COLO668 (cell line): ENCODE measurements around the gene CEBPB.

Experiments
- DNase-seq: peaks from one replicate; lab custom pipeline; 2025; ENCODE audit not compliant: unreplicated experiment; lab: John Stamatoyannopoulos, UW

CEBPB gene

DNA sequence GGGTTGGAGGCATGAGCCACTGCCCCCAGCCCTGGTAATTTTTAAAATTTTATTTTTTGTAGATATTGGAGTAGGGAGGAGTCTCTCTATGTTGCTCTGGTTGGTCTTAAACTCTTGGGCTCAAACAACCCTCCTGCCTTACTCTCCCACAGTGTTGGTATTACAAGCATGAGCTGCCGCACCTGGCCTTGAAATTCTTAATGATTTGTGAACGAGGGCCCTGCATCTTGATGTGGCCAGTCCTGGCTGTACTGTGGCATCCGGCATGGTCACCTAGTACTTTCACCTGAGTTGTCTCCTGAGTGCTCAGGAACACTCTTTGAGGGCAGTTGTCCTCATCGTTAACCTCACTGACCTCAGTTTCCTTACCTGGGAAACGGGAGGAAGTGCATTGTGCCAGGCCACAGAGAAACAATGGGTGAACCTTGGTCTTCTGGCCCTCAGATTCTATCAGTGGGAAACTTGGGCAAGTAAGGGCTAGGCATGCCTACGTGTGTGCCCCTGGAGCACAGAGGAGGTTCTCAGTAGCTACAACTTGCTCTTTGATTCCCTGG, 19.5 kb downstream of the CEBPB start:
- no peak for DNase-seq

- no peak for DNase-seq
Observed at GRCh38 chr20:50211091-50211490, 20.5 kb downstream of the CEBPB start.

- DNase-seq, result no peak
Observed at GRCh38 chr20:50213531-50214106, 23.0 kb downstream of the CEBPB start.

- DNase-seq, result no peak
Observed at GRCh38 chr20:50214226-50215024, 23.8 kb downstream of the CEBPB start.

GRCh38 chr20:50215101-50215690, 24.6 kb downstream of the CEBPB start:
- DNase-seq, result no peak

DNA sequence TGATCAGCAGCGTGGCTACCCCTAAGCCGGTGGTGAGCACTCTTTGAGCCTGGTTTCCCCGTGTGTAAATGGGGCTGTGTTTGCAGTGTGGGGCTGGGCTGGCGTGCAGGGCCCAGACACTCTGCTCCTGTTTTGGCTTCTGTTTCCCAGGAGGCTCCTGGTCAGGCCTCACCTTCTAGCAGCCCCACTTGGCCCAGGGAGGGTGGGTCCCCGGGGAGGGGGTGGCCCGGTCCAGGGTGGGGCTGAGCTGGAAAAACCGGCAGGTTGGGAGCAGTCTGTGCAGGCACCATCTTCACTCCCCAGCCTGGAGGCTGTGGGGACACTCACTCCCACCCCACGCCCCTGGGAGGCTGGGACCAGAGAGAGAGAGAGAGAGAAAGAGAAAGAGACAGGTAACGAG, 25.3 kb downstream of the CEBPB start:
- no peak for DNase-seq

GRCh38 chr20:50216543-50217206, 26.0 kb downstream of the CEBPB start:
- no peak for DNase-seq

- no peak for DNase-seq
Observed at GRCh38 chr20:50217207-50217949, 26.7 kb downstream of the CEBPB start.

DNA sequence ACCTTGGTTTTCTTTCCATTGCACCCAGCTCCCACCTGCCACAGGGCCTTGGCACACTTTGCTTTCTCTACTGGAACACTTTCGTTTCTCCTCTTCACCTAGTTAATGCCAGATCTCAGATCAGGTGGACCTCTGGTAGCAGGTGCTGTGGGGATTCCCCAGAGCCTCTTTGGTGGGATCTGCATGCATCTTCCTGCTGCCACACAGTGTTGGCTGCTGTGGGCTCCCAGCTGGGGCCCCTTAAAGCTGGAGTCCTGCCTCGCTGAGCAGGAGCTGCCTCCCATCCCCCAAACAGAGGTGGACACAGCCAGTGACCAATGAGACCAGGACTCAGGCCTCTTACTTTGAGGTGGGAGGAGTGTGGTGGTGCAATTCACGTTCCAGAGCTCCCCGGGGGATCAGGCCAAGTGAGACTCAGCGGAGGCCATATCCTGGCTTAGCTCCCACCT, 28.4 kb downstream of the CEBPB start:
- DNase-seq, result no peak

- no peak for DNase-seq
Observed at GRCh38 chr20:50219600-50219999, 29.0 kb downstream of the CEBPB start.

DNA sequence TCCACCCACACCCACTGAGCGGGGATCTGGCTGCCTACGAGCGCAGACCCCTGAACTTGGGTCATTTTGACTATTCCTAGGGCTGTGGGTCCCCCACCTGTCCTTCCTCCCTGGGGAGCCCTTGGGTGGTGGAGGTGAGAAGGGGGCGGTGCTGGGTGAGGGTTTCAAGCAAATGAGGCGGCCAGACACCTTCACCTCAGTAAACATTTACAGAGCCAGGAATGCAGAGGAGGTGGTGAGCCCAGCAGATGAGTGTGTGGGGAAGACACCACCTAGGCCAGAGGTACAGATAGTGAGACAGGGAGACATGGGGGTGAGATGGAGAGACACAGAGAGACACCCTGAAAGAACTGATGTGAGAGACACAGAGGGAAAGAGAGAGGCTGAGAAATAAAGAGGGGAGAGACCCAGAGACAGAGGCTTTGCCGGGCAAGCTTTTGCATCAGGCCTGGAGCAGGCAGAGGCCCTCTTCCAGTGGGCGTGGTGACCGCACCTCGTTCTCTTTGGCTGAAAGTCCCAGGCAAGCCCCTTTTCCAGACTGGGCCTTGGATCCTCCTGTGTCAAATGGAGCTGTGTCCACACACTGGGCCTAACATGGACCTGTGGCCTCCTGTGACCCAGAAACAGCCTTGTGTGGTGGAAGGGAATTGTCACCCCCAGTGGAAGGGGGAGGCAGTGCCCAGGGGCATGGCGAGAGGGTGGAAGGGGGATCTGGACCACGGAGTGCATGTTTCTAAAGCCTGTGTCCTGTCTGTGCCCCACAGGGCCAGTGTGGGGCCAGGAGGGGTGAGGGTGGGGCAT, 29.7 kb downstream of the CEBPB start:
- no peak for DNase-seq

- no peak for DNase-seq
Observed at GRCh38 chr20:50220894-50221365, 30.3 kb downstream of the CEBPB start.

DNA sequence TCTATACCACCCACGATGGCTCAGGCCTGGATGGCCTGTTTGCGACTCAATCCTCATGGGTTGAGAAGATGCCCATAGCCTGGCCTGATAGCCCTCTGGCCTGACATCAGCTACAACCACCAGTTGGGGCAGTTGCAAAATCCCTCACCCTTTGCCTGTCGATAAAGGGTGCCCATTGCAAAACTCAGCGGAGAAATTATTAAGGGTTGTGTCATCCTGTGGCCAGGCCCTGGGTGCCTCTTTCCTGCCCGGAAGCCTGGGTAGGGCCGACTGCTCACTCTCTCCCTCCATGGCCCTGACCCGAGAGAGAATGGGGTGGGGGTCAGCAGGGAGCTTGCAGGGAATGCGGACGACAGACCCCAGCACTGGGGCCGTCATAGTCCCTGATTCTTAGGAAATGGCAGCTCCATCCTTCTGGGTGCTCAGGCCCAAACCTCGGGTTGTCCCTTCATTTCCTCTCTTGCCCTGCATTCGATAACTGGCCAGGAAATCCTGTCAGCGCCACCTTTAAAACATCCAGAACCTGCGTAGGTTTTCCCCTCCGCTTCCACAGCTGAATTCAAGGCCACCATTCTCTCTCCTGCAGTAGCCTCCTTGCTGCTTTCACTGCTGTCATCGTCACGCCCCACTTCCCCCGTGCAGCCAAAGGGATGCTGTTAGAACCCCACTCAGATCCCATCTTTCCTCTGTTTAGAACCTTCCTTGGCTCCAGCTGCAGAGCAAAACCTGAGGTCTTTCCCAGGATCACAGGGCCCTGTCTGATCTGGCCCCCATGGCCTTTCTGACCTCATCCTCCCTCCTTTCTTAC, 31.1 kb downstream of the CEBPB start:
- no peak for DNase-seq

DNA sequence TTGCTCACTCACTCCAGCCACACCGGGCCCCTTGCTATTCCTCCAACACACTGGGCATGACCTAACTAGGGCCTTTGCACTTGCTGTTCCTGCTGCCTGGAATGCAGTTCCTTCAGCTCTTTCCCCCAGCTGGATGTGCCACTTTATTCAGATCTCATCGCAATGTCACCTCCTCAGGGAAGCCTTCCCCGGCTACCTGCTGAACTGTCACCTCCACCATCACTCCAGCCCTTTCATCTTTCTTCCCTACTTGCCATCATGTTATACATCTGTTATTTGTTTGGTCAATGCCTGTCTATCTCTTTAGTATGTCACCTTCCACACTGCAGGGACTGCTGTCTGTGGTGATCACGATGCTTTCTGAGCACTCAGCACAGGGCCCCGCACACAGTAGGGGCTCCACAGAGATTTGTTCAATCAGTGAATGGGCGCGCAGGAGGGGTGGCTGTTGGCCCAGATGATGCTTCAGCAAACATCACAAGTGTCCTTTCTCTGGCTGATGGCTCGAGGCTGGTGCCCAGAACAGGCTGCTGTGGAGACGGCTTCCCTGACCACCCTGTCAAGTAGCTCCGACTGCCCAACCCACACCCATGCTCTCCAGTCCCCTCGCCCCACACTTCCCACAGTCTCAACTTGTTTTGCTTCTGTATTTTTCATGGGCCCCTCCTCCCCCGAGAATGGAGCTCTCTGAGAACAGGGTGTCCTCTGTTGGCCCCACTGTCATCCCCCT, 31.8 kb downstream of the CEBPB start:
- DNase-seq, result no peak

GRCh38 chr20:50223039-50224005, 32.7 kb downstream of the CEBPB start:
- no peak for DNase-seq

- DNase-seq, result no peak
Observed at GRCh38 chr20:50224052-50224451, 33.4 kb downstream of the CEBPB start.
